ENCODE results near the gene MRPS16. TPM values are rescaled to one million over a fixed set of nuclear protein-coding genes. Genes with fewer than 3 reads are reported as not detected.

The MRPS16 gene
- total and polyA plus RNA-seq, 2 donors (not counting 1 experiment from before 2014, with no cell fraction given), result 27.7 to 49.6 TPM

DNA sequence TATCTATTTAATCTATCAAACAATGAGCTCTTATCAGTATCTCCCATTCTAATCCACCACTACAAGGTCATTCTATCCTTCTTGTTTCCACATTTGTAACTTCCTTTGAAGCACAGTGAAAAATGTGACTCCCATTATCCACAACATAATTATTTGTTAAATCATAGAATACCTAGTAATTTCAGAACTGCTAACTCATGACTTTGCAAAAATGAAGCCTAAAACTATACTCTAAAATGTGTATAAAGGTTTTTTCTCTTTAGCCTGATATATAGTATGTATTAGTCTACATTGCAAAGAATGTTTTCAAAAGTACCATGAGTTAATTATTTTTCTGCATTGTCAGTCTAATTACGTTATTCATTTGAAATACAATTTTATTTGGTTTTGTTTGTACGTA, 12.0 kb upstream of the MRPS16 start:
- Histone ChIP-seq H3K9ac (ENCODE audit: low read length) (no peak overlapping the region), H3K4me1 (ENCODE audit: control insufficient read depth in 2 of 2, insufficient read depth in 2 of 2, low read length in 2 of 2) (no peaks in the 10 kb centered on the region), H3K36me3 (replicated peaks in 1 of 2; ENCODE audit: control extremely low read depth in 1 of 2, control insufficient read depth in 1 of 2, extremely low read depth in 1 of 2, insufficient read depth in 2 of 2, low read length in 1 of 2) (no peaks in the 10 kb centered on the region), H3K27me3 (replicated peaks in 1 of 4; ENCODE audit: control extremely low read depth in 1 of 4, control insufficient read depth in 3 of 4, insufficient read depth in 4 of 4, low read length in 3 of 4) (no peaks in the 10 kb centered on the region), H4K20me1 (ENCODE audit: control insufficient read depth, insufficient read depth, low read length, poor library complexity, severe bottlenecking) (no peaks in the 10 kb centered on the region), H3K79me2 (ENCODE audit: control insufficient read depth, insufficient read depth, low read length) (no peaks in the 10 kb centered on the region), H3K27ac (ENCODE audit: low read length in 2 of 2) (no peak overlapping the region), H3K4me2 (replicated peaks; ENCODE audit: low read depth, low read length, poor library complexity, severe bottlenecking) (no peak overlapping the region), H3K4me3 (ENCODE audit: control extremely low read depth in 1 of 5, extremely low read depth in 1 of 5, insufficient read depth in 1 of 5, low read depth in 2 of 5, low read length in 4 of 5) (no peak overlapping the region), H2AFZ (ENCODE audit: insufficient read depth, low read depth, low read length, poor library complexity, severe bottlenecking) (no peak overlapping the region), H3K9me3 (ENCODE audit: control extremely low read depth in 1 of 3, control insufficient read depth in 2 of 3, insufficient read depth in 1 of 3, low read length in 2 of 3) (peaks cover 0 to 5% (median 0%) of the 10 kb centered on the region in 3 donors)
- intact Hi-C loops (cut with micrococcal nuclease), result loop anchor here (1.0 kb wide), 1 partner anchor 380 kb away; no protein-coding TSS in a partner anchor
- no peaks in the 10 kb centered on the region for H3K4me1 Mint-ChIP-seq
- no peaks in the 10 kb centered on the region for H3K27me3 Mint-ChIP-seq
- no peak for ATAC-seq (ENCODE audit: low read depth)
- no peak overlapping the region for H3K4me3 Mint-ChIP-seq
- H3K9me3 Mint-ChIP-seq (ENCODE audit: insufficient read depth), result no peaks in the 10 kb centered on the region
- TF ChIP-seq, protein P1, sequence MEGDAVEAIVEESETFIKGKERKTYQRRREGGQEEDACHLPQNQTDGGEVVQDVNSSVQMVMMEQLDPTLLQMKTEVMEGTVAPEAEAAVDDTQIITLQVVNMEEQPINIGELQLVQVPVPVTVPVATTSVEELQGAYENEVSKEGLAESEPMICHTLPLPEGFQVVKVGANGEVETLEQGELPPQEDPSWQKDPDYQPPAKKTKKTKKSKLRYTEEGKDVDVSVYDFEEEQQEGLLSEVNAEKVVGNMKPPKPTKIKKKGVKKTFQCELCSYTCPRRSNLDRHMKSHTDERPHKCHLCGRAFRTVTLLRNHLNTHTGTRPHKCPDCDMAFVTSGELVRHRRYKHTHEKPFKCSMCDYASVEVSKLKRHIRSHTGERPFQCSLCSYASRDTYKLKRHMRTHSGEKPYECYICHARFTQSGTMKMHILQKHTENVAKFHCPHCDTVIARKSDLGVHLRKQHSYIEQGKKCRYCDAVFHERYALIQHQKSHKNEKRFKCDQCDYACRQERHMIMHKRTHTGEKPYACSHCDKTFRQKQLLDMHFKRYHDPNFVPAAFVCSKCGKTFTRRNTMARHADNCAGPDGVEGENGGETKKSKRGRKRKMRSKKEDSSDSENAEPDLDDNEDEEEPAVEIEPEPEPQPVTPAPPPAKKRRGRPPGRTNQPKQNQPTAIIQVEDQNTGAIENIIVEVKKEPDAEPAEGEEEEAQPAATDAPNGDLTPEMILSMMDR (IDR thresholded peaks at IDR 0.05), result no peak
- TF ChIP-seq EZH2 (IDR thresholded peaks at IDR 0.05; ENCODE audit: borderline replicate concordance, insufficient read depth, low read depth, low read length, poor library complexity, severe bottlenecking), result no peak
- WGBS (ENCODE audit: insufficient coverage), result no CpG with 5 or more reads among the region's 2 CpGs
- no peak for DNase-seq
- CTCF ChIA-PET, result interaction anchor here (0.7 to 2.3 kb wide), 11 partner anchors 9 to 384 kb away, joined by 3 to 33 read pairs (median 3); partner anchors contain the start of genes MRPS16 and MYOZ1
- POLR2A ChIA-PET, result no interaction called here
- H3K27ac Mint-ChIP-seq, result no peak overlapping the region

DNA sequence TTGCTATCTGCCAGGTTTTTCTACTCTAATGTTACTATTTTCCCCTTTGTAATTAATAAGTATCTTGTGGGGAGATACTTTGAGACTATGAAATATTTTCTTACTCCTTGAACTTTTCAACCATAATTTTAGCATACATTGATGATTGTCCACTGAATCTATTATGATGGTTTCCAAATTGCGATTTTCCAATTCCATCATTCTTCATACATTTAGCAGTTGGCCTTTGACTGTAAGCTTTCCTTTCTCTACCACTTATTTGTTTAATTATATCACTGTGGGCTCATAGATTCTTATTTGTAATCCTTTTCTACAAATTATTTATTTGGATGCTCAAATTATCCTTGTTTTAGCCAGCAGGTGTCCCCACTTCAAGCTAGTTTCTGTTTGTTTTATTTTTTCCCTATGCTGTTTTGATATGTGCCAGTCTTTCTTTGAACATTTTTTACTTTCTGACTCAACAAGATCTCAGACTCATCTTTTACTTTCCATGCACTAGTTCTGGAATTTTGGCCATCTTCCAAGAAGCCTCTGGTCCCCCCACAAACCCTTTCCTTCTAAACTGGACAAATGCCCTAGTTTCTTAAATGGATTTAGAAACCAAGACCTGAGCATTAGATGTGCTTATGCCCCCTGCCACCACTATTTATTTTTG, 11.4 kb upstream of the MRPS16 start:
- no peaks in the 10 kb centered on the region for H4K20me1 ChIP-seq (ENCODE audit: control insufficient read depth, insufficient read depth, low read length, poor library complexity, severe bottlenecking)
- no peak overlapping the region for H2AFZ ChIP-seq (ENCODE audit: insufficient read depth, low read depth, low read length, poor library complexity, severe bottlenecking)
- Mint-ChIP-seq H3K27ac (no peak overlapping the region), H3K27me3 (no peaks in the 10 kb centered on the region), H3K4me3 (no peak overlapping the region), H3K9me3 (ENCODE audit: insufficient read depth) (peaks cover 4% of the 10 kb centered on the region), H3K4me1 (no peaks in the 10 kb centered on the region)
- H3K9ac ChIP-seq (ENCODE audit: low read length), result no peak overlapping the region
- no peak overlapping the region for H3K27ac ChIP-seq (ENCODE audit: low read length in 2 of 2)
- ATAC-seq (ENCODE audit: low read depth) (no peak), DNase-seq (peak; percentile 17)
- POLR2A ChIA-PET, result no interaction called here
- no peaks in the 10 kb centered on the region for H3K36me3 ChIP-seq (replicated peaks in 1 of 2; ENCODE audit: control extremely low read depth in 1 of 2, control insufficient read depth in 1 of 2, extremely low read depth in 1 of 2, insufficient read depth in 2 of 2, low read length in 1 of 2)
- TF ChIP-seq EZH2 (IDR thresholded peaks at IDR 0.05; ENCODE audit: borderline replicate concordance, insufficient read depth, low read depth, low read length, poor library complexity, severe bottlenecking), result no peak
- TF ChIP-seq, protein P1 (IDR thresholded peaks at IDR 0.05), result peak; percentile 69
- H3K27me3 ChIP-seq (replicated peaks in 1 of 4; ENCODE audit: control extremely low read depth in 1 of 4, control insufficient read depth in 3 of 4, insufficient read depth in 4 of 4, low read length in 3 of 4), result no peaks in the 10 kb centered on the region
- no peak overlapping the region for H3K4me3 ChIP-seq (ENCODE audit: control extremely low read depth in 1 of 5, extremely low read depth in 1 of 5, insufficient read depth in 1 of 5, low read depth in 2 of 5, low read length in 4 of 5)
- CTCF ChIA-PET, result interaction anchor here (0.6 to 2.3 kb wide), 11 partner anchors 9 to 385 kb away, joined by 3 to 33 read pairs (median 3); partner anchors contain the start of genes MRPS16 and MYOZ1
- H3K79me2 ChIP-seq (ENCODE audit: control insufficient read depth, insufficient read depth, low read length), result no peaks in the 10 kb centered on the region
- WGBS (ENCODE audit: insufficient coverage), result no CpG with 5 or more reads among the region's 1 CpG
- peaks cover 0 to 11% (median 0%) of the 10 kb centered on the region in 3 donors for H3K9me3 ChIP-seq (ENCODE audit: control extremely low read depth in 1 of 3, control insufficient read depth in 2 of 3, insufficient read depth in 1 of 3, low read length in 2 of 3)
- no peaks in the 10 kb centered on the region for H3K4me1 ChIP-seq (ENCODE audit: control insufficient read depth in 2 of 2, insufficient read depth in 2 of 2, low read length in 2 of 2)
- no peak overlapping the region for H3K4me2 ChIP-seq (replicated peaks; ENCODE audit: low read depth, low read length, poor library complexity, severe bottlenecking)
- intact Hi-C loops (cut with micrococcal nuclease), result loop anchor here (1.0 kb wide), 1 partner anchor 380 kb away; no protein-coding TSS in a partner anchor
